H1 (cell line): ENCODE results near the gene PLXNA4. TPM values are rescaled to one million over a fixed set of nuclear protein-coding genes. Genes with fewer than 3 reads are reported as not detected.

Experiments used
- CTCF ChIA-PET: fragments of 300-600 bp; sonication (Branson Sonifier 250); formaldehyde crosslinking; loops from one replicate; lab custom pipeline; 2021; ENCODE audit not compliant: partially characterized antibody; lab: Charles Lee
- POLR2A ChIA-PET: fragments of 300-600 bp; sonication (Branson Sonifier 250); formaldehyde crosslinking; loops from one replicate; lab custom pipeline; 2021; ENCODE audit warnings: inconsistent platforms; ENCODE audit not compliant: partially characterized antibody; lab: Charles Lee
- DNase-seq, 2 experiments: peaks; one replicate each; pipeline versions ENCODE4 v3.0.0 to v3.0.0-alpha.2; 2010 to 2022; ENCODE audit warnings: low spot score in 2 of 2, low read depth in 1 of 2, mixed read lengths in 1 of 2
- FAIRE-seq: peaks from 2 replicates; lab custom pipeline; 2011; peaks lifted over from hg19 to GRCh38; lab: Jason Lieb, UNC
- H2AFZ ChIP-seq: 2 replicates; pipeline ENCODE4 v1.8.1; 2012; ENCODE audit warnings: low read length, inconsistent platforms
- H2AK5ac ChIP-seq: 2 replicates; pipeline ENCODE4 v1.6.1; 2013; ENCODE audit warnings: low read depth, low read length
- H2BK120ac ChIP-seq: replicated peaks from 2 replicates; pipeline ENCODE3; 2013; ENCODE audit warnings: low read depth, low read length, inconsistent platforms
- H2BK12ac ChIP-seq: 2 replicates; pipeline ENCODE4 v1.6.1; 2013; ENCODE audit warnings: low read depth, low read length
- H2BK15ac ChIP-seq: 2 replicates; pipeline ENCODE4 v1.6.1; 2013; ENCODE audit warnings: low read length
- H2BK20ac ChIP-seq: 2 replicates; pipeline ENCODE4 v1.6.1; 2013; ENCODE audit warnings: low read length
- H2BK5ac ChIP-seq: 2 replicates; pipeline ENCODE4 v1.6.1; 2013; ENCODE audit warnings: low read depth, low read length
- H3K14ac ChIP-seq: 2 replicates; pipeline ENCODE4 v1.6.1; 2013; ENCODE audit warnings: inconsistent platforms; ENCODE audit not compliant: insufficient read length
- H3K18ac ChIP-seq: 2 replicates; pipeline ENCODE4 v1.6.1; 2013; ENCODE audit warnings: low read length; ENCODE audit errors: extremely low read depth
- H3K23ac ChIP-seq: 2 replicates; pipeline ENCODE4 v1.6.1; 2013; ENCODE audit warnings: inconsistent platforms; ENCODE audit not compliant: insufficient read length
- H3K23me2 ChIP-seq: 2 replicates; pipeline ENCODE4 v1.6.1; 2013; ENCODE audit warnings: low read depth, low read length
- H3K27ac ChIP-seq: 2 replicates; pipeline ENCODE4 v1.6.1; 2011; ENCODE audit warnings: low read depth, low read length, inconsistent platforms
- H3K27me3 ChIP-seq, 4 experiments: replicated peaks in 1 of 4; 1 replicate in 1 of 4; 2 replicates in 3 of 4; pipeline versions ENCODE4 v1.6.1 to v1.8.1; 2011 to 2013; ENCODE audit warnings: low read length in 3 of 4, mild to moderate bottlenecking in 3 of 4, inconsistent platforms in 2 of 4, mixed read lengths in 2 of 4, moderate library complexity in 1 of 4; ENCODE audit not compliant: control insufficient read depth in 3 of 4, insufficient read depth in 3 of 4; ENCODE audit errors: extremely low read depth in 1 of 4
- H3K36me3 ChIP-seq, 4 experiments: 2 replicates each; pipeline versions ENCODE4 v1.6.1 to v1.8.1; 2011 to 2013; ENCODE audit warnings: mild to moderate bottlenecking in 4 of 4, low read length in 3 of 4, moderate library complexity in 2 of 4, control low read depth in 1 of 4, inconsistent platforms in 1 of 4; ENCODE audit not compliant: insufficient read depth in 4 of 4, control insufficient read depth in 2 of 4
- H3K4ac ChIP-seq: replicated peaks from 2 replicates; pipeline ENCODE3; 2013; ENCODE audit warnings: low read length, low read depth, mixed read lengths, inconsistent platforms; ENCODE audit not compliant: insufficient read length
- H3K4me1 ChIP-seq, 4 experiments: replicated peaks in 1 of 4; 1 replicate in 1 of 4; 2 replicates in 3 of 4; pipeline versions ENCODE4 v1.6.1 to v1.8.1; 2011 to 2013; ENCODE audit warnings: low read length in 3 of 4, inconsistent platforms in 2 of 4, mixed read lengths in 1 of 4; ENCODE audit not compliant: insufficient read depth in 4 of 4, control insufficient read depth in 3 of 4
- H3K4me2 ChIP-seq, 2 experiments: 2 replicates each; pipeline versions ENCODE4 v1.6.1 to v1.8.1; 2011 to 2013; ENCODE audit warnings: low read depth in 2 of 2, low read length in 2 of 2, control low read depth in 1 of 2, inconsistent platforms in 1 of 2, mild to moderate bottlenecking in 1 of 2; ENCODE audit not compliant: insufficient read depth in 1 of 2
- H3K4me3 ChIP-seq, 4 experiments: fragments of 200-600, 300-600 bp in 1 of 4; sonication (generic), shearing (Covaris generic), sonication (Bioruptor Twin) in 1 of 4; 2 replicates each; pipeline versions ENCODE4 v1.5.1 to v1.8.1; 2011 to 2016; ENCODE audit warnings: low read length in 4 of 4, low read depth in 3 of 4, control low read depth in 2 of 4, inconsistent platforms in 2 of 4, mild to moderate bottlenecking in 2 of 4, mixed read lengths in 1 of 4, moderate library complexity in 1 of 4; ENCODE audit not compliant: insufficient read depth in 2 of 4; ENCODE audit errors: extremely low read depth in 1 of 4
- H3K56ac ChIP-seq: replicated peaks from 2 replicates; pipeline ENCODE3; 2013; ENCODE audit warnings: low read depth, mild to moderate bottlenecking, mixed read lengths, low read length, inconsistent platforms; ENCODE audit not compliant: insufficient read length
- H3K79me1 ChIP-seq: 2 replicates; pipeline ENCODE4 v1.6.1; 2013; ENCODE audit warnings: low read depth, low read length, control low read depth
- H3K79me2 ChIP-seq, 2 experiments: 2 replicates each; pipeline versions ENCODE4 v1.6.1 to v1.8.1; 2012 to 2013; ENCODE audit warnings: low read length in 2 of 2, mild to moderate bottlenecking in 2 of 2, inconsistent platforms in 1 of 2; ENCODE audit not compliant: insufficient read depth in 2 of 2, control insufficient read depth in 1 of 2
- H3K9ac ChIP-seq, 4 experiments: replicated peaks in 1 of 4; 1 replicate in 1 of 4; 2 replicates in 3 of 4; pipeline versions ENCODE4 v1.6.1 to v1.8.1; 2011 to 2013; ENCODE audit warnings: low read depth in 3 of 4, low read length in 3 of 4, control low read depth in 2 of 4, mild to moderate bottlenecking in 2 of 4, moderate library complexity in 2 of 4, inconsistent platforms in 1 of 4; ENCODE audit errors: extremely low read depth in 1 of 4
- H3K9me3 ChIP-seq, 2 experiments: 2 replicates each; pipeline versions ENCODE4 v1.6.1 to v1.8.1; 2012 to 2013; ENCODE audit warnings: mild to moderate bottlenecking in 2 of 2, moderate library complexity in 2 of 2, control low read depth in 1 of 2, inconsistent platforms in 1 of 2, low read depth in 1 of 2, low read length in 1 of 2, mixed read lengths in 1 of 2; ENCODE audit not compliant: insufficient read depth in 2 of 2
- H4K20me1 ChIP-seq, 2 experiments: replicated peaks in 1 of 2; 2 replicates each; pipeline versions ENCODE3 to v1.8.1; 2011 to 2013; ENCODE audit warnings: inconsistent platforms in 2 of 2, low read length in 2 of 2, mild to moderate bottlenecking in 1 of 2; ENCODE audit not compliant: insufficient read depth in 2 of 2, control insufficient read depth in 1 of 2
- H4K5ac ChIP-seq: 2 replicates; pipeline ENCODE4 v1.6.1; 2013; ENCODE audit warnings: low read length, low read depth, mixed read lengths, inconsistent platforms; ENCODE audit not compliant: insufficient read length
- H4K8ac ChIP-seq: 2 replicates; pipeline ENCODE4 v1.8.0; 2013; ENCODE audit warnings: mild to moderate bottlenecking, moderate library complexity, low read length, inconsistent platforms; ENCODE audit not compliant: insufficient read depth; ENCODE audit errors: extremely low read depth
- H4K91ac ChIP-seq: replicated peaks from 2 replicates; pipeline ENCODE3; 2013; ENCODE audit warnings: low read length, mixed read lengths, inconsistent platforms; ENCODE audit not compliant: insufficient read length
- POLR2AphosphoS5 ChIP-seq: IDR thresholded peaks from 2 replicates; pipeline ENCODE4 v1.6.1; 2011; ENCODE audit warnings: low read depth, low read length
- RNF2 ChIP-seq: fragments of 200-900, 300-1000 bp; sonication (generic); IDR thresholded peaks from 2 replicates; pipeline ENCODE4 v1.7.1; 2016; ENCODE audit warnings: borderline replicate concordance, low read depth, mild to moderate bottlenecking, antibody characterized with exemption, low read length; ENCODE audit not compliant: poor library complexity, severe bottlenecking; ENCODE audit errors: missing control alignments
- SIRT6 ChIP-seq: IDR thresholded peaks from one replicate; pipeline ENCODE4 v1.7.1; 2012; ENCODE audit warnings: low read length, inconsistent platforms
- SRF ChIP-seq: IDR thresholded peaks from 2 replicates; pipeline ENCODE4 v1.6.1; 2011; ENCODE audit warnings: mild to moderate bottlenecking, low read depth, low read length, moderate library complexity
- SUZ12 ChIP-seq: fragments of 200-600 bp; sonication (generic); IDR thresholded peaks from 2 replicates; pipeline ENCODE4 v1.6.1; 2012; ENCODE audit warnings: mild to moderate bottlenecking, inconsistent platforms, low read length, moderate library complexity, mixed read lengths
- TBP ChIP-seq: IDR thresholded peaks from 2 replicates; pipeline ENCODE4 v1.6.1; 2011; ENCODE audit warnings: low read depth, low read length, improper control_type of control experiment
- TEAD4 ChIP-seq: IDR thresholded peaks from 2 replicates; pipeline ENCODE4 v1.6.1; 2012; ENCODE audit warnings: low read depth, low read length, inconsistent platforms, mixed read lengths
- WGBS, 2 experiments: shearing (Covaris generic) in 1 of 2; methylation state at CpG; one replicate each; pipeline versions ENCODE4 v1.1.6 to v1.1.7; 2013 to 2015; ENCODE audit warnings: low lambda C conversion rate in 2 of 2, mixed read lengths in 2 of 2, inconsistent platforms in 1 of 2, low coverage in 1 of 2, missing lambda C conversion rate in 1 of 2; ENCODE audit not compliant: insufficient replicate concordance in 2 of 2, insufficient coverage in 1 of 2, insufficient read length in 1 of 2; ENCODE audit errors: extremely low coverage in 1 of 2, missing lambda C conversion rate in 1 of 2; 5-methylcytosine and 5-hydroxymethylcytosine counted together
- polyA plus RNA-seq, 7 experiments: library from polyadenylated mRNA; depleted of rRNA in 3 of 7; stranded (reverse) in 5 of 7; unstranded in 2 of 7; fragments of >200 nt in 5 of 7; fragments of 200-250 nt in 2 of 7; gene quantifications; 1 replicate in 5 of 7; 2 replicates in 1 of 7; 4 replicates in 1 of 7; pipeline versions ENCODE4 v1.2.1 to v1.2.3, GENCODE V29; 2011 to 2013; ENCODE audit warnings: missing spikeins in 2 of 7, mixed read lengths in 2 of 7
- total RNA-seq: library from RNA; stranded (reverse); fragmentation: NEBNext Ultra II Directional; extraction: Animal tissue kit (Norgen Biotek cat#: 25700); gene quantifications from 2 replicates; pipeline ENCODE4 v1.2.1, GENCODE V29; 2021

PLXNA4 gene
- total and polyA plus RNA-seq, 2 of the 8 experiments (the other 6 are each of a cell fraction or from before 2014, with no cell fraction given): 0.76 to 0.79 TPM

- CTCF ChIA-PET: interaction anchor here (1.3 to 2.3 kb wide), 3 partner anchors 8 to 117 kb away, joined by 3 to 5 read pairs (median 5); no protein-coding TSS in a partner anchor
- Histone ChIP-seq H3K27me3 (no peaks in the 10 kb centered on the region), H3K4me1 (no peaks in the 10 kb centered on the region), H2AK5ac (no peak overlapping the region), H2AFZ (peak overlapping the region; percentile 62; the same call in 1 of the 2 replicates), H3K36me3 (no peaks in the 10 kb centered on the region), H3K14ac (no peak overlapping the region), H3K18ac (no peak overlapping the region), H3K56ac (no peak overlapping the region), H3K23ac (no peak overlapping the region), H4K91ac (no peak overlapping the region), H2BK20ac (no peak overlapping the region), H3K4me3 (no peak overlapping the region), H3K27ac (no peak overlapping the region), H3K4ac (no peak overlapping the region), H4K5ac (no peak overlapping the region), H2BK5ac (no peak overlapping the region), H2BK120ac (no peak overlapping the region), H4K20me1 (no peaks in the 10 kb centered on the region), H3K4me2 (no peak overlapping the region), H4K8ac (no peak overlapping the region), H3K79me2 (no peaks in the 10 kb centered on the region), H3K9me3 (no peaks in the 10 kb centered on the region), H3K9ac (peak overlapping the region in 1 of 4 experiments; percentile 48; a peak in 2 of 7 replicates), H3K79me1 (no peaks in the 10 kb centered on the region), H3K23me2 (no peaks in the 10 kb centered on the region), H2BK12ac (no peak overlapping the region), H2BK15ac (no peak overlapping the region)
- no peak for TF ChIP-seq POLR2AphosphoS5
- TF ChIP-seq TBP: no peak
- no peak for TF ChIP-seq SIRT6
- no peak for TF ChIP-seq SRF
- no peak for TF ChIP-seq RNF2
- TF ChIP-seq TEAD4: no peak
- TF ChIP-seq SUZ12: no peak
- DNase-seq (no peak), FAIRE-seq (no peak)
- POLR2A ChIA-PET: no interaction called here
- WGBS, 2 experiments: 95% methylated on average over 5 of the region's 5 CpGs; no CpG with 5 or more reads in 1 of the 2 experiments
Observed at GRCh38 chr7:132437730-132438129, 138.5 kb downstream of the PLXNA4 start.
